Neural cell (in vitro differentiated cells): ENCODE data around the gene DPYD. TPM values are rescaled to one million over a fixed set of nuclear protein-coding genes. Genes with fewer than 3 reads are reported as not detected.

Experiments
- H2AFZ ChIP-seq: fragments of 200-600, 300-800 bp; sonication (generic), shearing (Covaris generic); 2 replicates; pipeline ENCODE4 v1.6.0; 2014; ENCODE audit warnings: low read depth, mild to moderate bottlenecking, antibody characterized with exemption, low read length, moderate library complexity
- H3F3A ChIP-seq: fragments of 200-600 bp; shearing (Covaris generic); 2 replicates; pipeline ENCODE4 v1.6.1; 2016; ENCODE audit warnings: mild to moderate bottlenecking, moderate library complexity, mixed read lengths, antibody characterized with exemption, low read length; ENCODE audit not compliant: insufficient read depth, poor library complexity, severe bottlenecking
- H3K27ac ChIP-seq: fragments of 200-600, 300-800 bp; sonication (generic), shearing (Covaris generic); 2 replicates; pipeline ENCODE4 v1.5.1; 2014; ENCODE audit warnings: mild to moderate bottlenecking, low read length, moderate library complexity
- H3K27me3 ChIP-seq: fragments of 300-800, 200-600 bp; sonication (generic), shearing (Covaris generic); 2 replicates; pipeline ENCODE4 v1.6.0; 2014; ENCODE audit warnings: mild to moderate bottlenecking, low read depth, low read length, moderate library complexity; ENCODE audit not compliant: insufficient read depth
- H3K36me3 ChIP-seq: fragments of 300-800, 200-600 bp; sonication (generic), shearing (Covaris generic); 2 replicates; pipeline ENCODE4 v1.5.1; 2014; ENCODE audit warnings: mild to moderate bottlenecking, antibody characterized with exemption, low read length, moderate library complexity; ENCODE audit not compliant: insufficient read depth
- H3K4me2 ChIP-seq: fragments of 300-800, 200-600 bp; sonication (generic), shearing (Covaris generic); 2 replicates; pipeline ENCODE4 v1.6.0; 2014; ENCODE audit warnings: mild to moderate bottlenecking, low read length
- H3K4me3 ChIP-seq: fragments of 300-800, 200-600 bp; sonication (generic), shearing (Covaris generic); 2 replicates; pipeline ENCODE4 v1.5.1; 2014; ENCODE audit warnings: mild to moderate bottlenecking, low read length, moderate library complexity
- H3K79me2 ChIP-seq: fragments of 200-600 bp; shearing (Covaris generic); replicated peaks from 2 replicates; pipeline ENCODE4 v1.6.0; 2014; ENCODE audit warnings: mild to moderate bottlenecking, low read length, moderate library complexity; ENCODE audit not compliant: insufficient read depth
- H3K9ac ChIP-seq: fragments of 300-800, 200-600 bp; sonication (generic), shearing (Covaris generic); 2 replicates; pipeline ENCODE4 v1.6.1; 2016; ENCODE audit warnings: mild to moderate bottlenecking, low read length, mixed read lengths
- H3K9me2 ChIP-seq: fragments of 200-600 bp; shearing (Covaris generic); 2 replicates; pipeline ENCODE4 v1.6.1; 2016; ENCODE audit warnings: mild to moderate bottlenecking, low read length, mixed read lengths; ENCODE audit not compliant: insufficient read depth
- H3K9me3 ChIP-seq: fragments of 200-600, 300-800 bp; sonication (generic), shearing (Covaris generic); 2 replicates; pipeline ENCODE4 v1.6.1; 2016; ENCODE audit warnings: mild to moderate bottlenecking, mixed run types, low read length, moderate library complexity, mixed read lengths
- H4K20me1 ChIP-seq: fragments of 200-600 bp; shearing (Covaris generic); 2 replicates; pipeline ENCODE4 v1.6.1; 2016; ENCODE audit warnings: mild to moderate bottlenecking, mixed run types; ENCODE audit not compliant: insufficient read depth
- CTCF ChIP-seq: fragments of 450-650 bp; IDR thresholded peaks from 2 replicates; pipeline ENCODE4 v1.5.1; 2014; ENCODE audit warnings: antibody characterized with exemption, mild to moderate bottlenecking, moderate library complexity; ENCODE audit not compliant: poor library complexity, severe bottlenecking
- EP300 ChIP-seq: fragments of 450-650 bp; conservative IDR thresholded peaks from 2 replicates; pipeline ENCODE4 v1.6.1; 2014; ENCODE audit warnings: antibody characterized with exemption, mild to moderate bottlenecking, moderate library complexity; ENCODE audit not compliant: poor library complexity, severe bottlenecking
- EZH2 ChIP-seq: fragments of 200-600, 300-800 bp; shearing (Covaris generic), sonication (generic); IDR thresholded peaks from 2 replicates; pipeline ENCODE4 v1.6.1; 2014; ENCODE audit warnings: antibody characterized with exemption, low read length, borderline replicate concordance, mild to moderate bottlenecking; ENCODE audit not compliant: insufficient read depth, poor library complexity, severe bottlenecking
- MXI1 ChIP-seq: fragments of 450-650 bp; conservative IDR thresholded peaks from 2 replicates; pipeline ENCODE4 v1.6.1; 2014; ENCODE audit warnings: antibody characterized with exemption, mild to moderate bottlenecking; ENCODE audit not compliant: poor library complexity, severe bottlenecking
- POLR2AphosphoS5 ChIP-seq: IDR thresholded peaks from 2 replicates; pipeline ENCODE4 v1.6.1; 2012
- RAD21 ChIP-seq: fragments of 450-650 bp; conservative IDR thresholded peaks from 2 replicates; pipeline ENCODE4 v1.6.1; 2014; ENCODE audit warnings: antibody characterized with exemption, mild to moderate bottlenecking, moderate library complexity
- REST ChIP-seq: IDR thresholded peaks from 2 replicates; pipeline ENCODE4 v1.6.1; 2012; ENCODE audit warnings: borderline replicate concordance
- SMC3 ChIP-seq: fragments of 450-650 bp; conservative IDR thresholded peaks from 2 replicates; pipeline ENCODE4 v1.6.1; 2014; ENCODE audit warnings: antibody characterized with exemption, mild to moderate bottlenecking, moderate library complexity; ENCODE audit not compliant: poor library complexity
- TAF1 ChIP-seq: IDR thresholded peaks from 2 replicates; pipeline ENCODE4 v1.6.1; 2012; ENCODE audit warnings: low read depth
- polyA plus RNA-seq: library from polyadenylated mRNA; depleted of rRNA; stranded (reverse); fragments of >200 nt; gene quantifications from 2 replicates; pipeline ENCODE4 v1.2.3, GENCODE V29; 2014

Gene DPYD
- polyA plus RNA-seq, 1 donor from 2014 or later: 6.7 TPM

GRCh38 chr1:97120806-97121205 lies 800.0 kb downstream of the DPYD start:
- H3F3A ChIP-seq: peaks cover 9% of the 10 kb centered on the region
- H3K4me3 ChIP-seq: no peak overlapping the region
- TF ChIP-seq SMC3: no peak
- TF ChIP-seq POLR2AphosphoS5: no peak
- no peak for TF ChIP-seq REST
- TF ChIP-seq MXI1: no peak
- TF ChIP-seq RAD21: no peak
- TF ChIP-seq EP300: no peak
- no peak for TF ChIP-seq TAF1
- no peak for TF ChIP-seq EZH2
- TF ChIP-seq CTCF: no peak
- no peak overlapping the region for H2AFZ ChIP-seq
- H4K20me1 ChIP-seq: no peaks in the 10 kb centered on the region
- no peak overlapping the region for H3K4me2 ChIP-seq
- no peaks in the 10 kb centered on the region for H3K36me3 ChIP-seq
- H3K27ac ChIP-seq: peak overlapping the region; percentile 75
- H3K9me2 ChIP-seq: no peaks in the 10 kb centered on the region
- no peaks in the 10 kb centered on the region for H3K9me3 ChIP-seq
- H3K27me3 ChIP-seq: no peaks in the 10 kb centered on the region
- H3K9ac ChIP-seq: no peak overlapping the region
- no peaks in the 10 kb centered on the region for H3K79me2 ChIP-seq

- H3K27ac ChIP-seq: peak overlapping the region; percentile 75
- H3K4me3 ChIP-seq: peak overlapping the region; percentile 30
- H3K79me2 ChIP-seq: no peaks in the 10 kb centered on the region
- peak; percentile 57 for TF ChIP-seq MXI1
- no peak for TF ChIP-seq EZH2
- TF ChIP-seq POLR2AphosphoS5: peak; percentile 43
- peak; percentile 74 for TF ChIP-seq EP300
- TF ChIP-seq TAF1: no peak
- peak; percentile 9 for TF ChIP-seq RAD21
- peak overlapping the region; percentile 50 for H3K4me2 ChIP-seq
- no peaks in the 10 kb centered on the region for H3K36me3 ChIP-seq
- H3K9ac ChIP-seq: peak overlapping the region; percentile 40
- H3K27me3 ChIP-seq: no peaks in the 10 kb centered on the region
- H3K9me3 ChIP-seq: no peaks in the 10 kb centered on the region
- H3K9me2 ChIP-seq: no peaks in the 10 kb centered on the region
- H4K20me1 ChIP-seq: no peaks in the 10 kb centered on the region
- peak overlapping the region; percentile 28 for H2AFZ ChIP-seq
- H3F3A ChIP-seq: peaks cover 9% of the 10 kb centered on the region
Observed at GRCh38 chr1:97119260-97120158, 801.3 kb downstream of the DPYD start.
